HL-60 (cell line): ENCODE results near the gene PTPRM.

Experiments
- POLR2AphosphoS5 ChIP-seq: IDR thresholded peaks from 2 replicates; pipeline ENCODE4 v1.6.1; 2012; ENCODE audit warnings: low read depth
- REST ChIP-seq: IDR thresholded peaks from 2 replicates; pipeline ENCODE4 v1.6.1; 2012; ENCODE audit warnings: low read depth; ENCODE audit not compliant: insufficient replicate concordance
- SPI1 ChIP-seq: IDR thresholded peaks from 2 replicates; pipeline ENCODE4 v1.6.1; 2012; ENCODE audit warnings: low read depth, mild to moderate bottlenecking, borderline replicate concordance
- TF ChIP-seq, protein P1 (sequence below): IDR thresholded peaks from one replicate; pipeline ENCODE4 v1.5.1; 2011; ENCODE audit warnings: low read length, control low read depth, inconsistent platforms; ENCODE audit not compliant: insufficient read depth

DNA sequence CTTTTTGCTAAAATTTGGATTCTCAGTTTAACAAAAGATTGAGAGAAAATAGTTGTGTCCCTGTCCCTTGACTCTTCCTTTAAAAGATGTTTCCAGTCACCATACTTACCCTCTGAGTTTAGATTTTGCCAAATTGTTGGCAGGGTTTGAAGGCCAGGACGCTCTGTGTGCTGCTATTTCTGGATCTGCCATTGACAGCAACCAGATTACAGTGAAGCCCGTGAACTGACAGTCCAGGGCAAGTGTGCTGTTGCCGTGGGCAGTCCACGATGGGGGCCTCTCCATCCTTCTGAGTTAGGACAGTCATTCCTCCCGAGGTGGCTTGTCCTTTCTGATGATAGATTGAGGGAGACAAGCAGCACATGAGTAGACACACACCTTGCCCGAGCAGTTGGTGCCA lies 89.9 kb downstream of the PTPRM start:
- no peak for TF ChIP-seq SPI1
- no peak for TF ChIP-seq POLR2AphosphoS5
- TF ChIP-seq, protein P1, sequence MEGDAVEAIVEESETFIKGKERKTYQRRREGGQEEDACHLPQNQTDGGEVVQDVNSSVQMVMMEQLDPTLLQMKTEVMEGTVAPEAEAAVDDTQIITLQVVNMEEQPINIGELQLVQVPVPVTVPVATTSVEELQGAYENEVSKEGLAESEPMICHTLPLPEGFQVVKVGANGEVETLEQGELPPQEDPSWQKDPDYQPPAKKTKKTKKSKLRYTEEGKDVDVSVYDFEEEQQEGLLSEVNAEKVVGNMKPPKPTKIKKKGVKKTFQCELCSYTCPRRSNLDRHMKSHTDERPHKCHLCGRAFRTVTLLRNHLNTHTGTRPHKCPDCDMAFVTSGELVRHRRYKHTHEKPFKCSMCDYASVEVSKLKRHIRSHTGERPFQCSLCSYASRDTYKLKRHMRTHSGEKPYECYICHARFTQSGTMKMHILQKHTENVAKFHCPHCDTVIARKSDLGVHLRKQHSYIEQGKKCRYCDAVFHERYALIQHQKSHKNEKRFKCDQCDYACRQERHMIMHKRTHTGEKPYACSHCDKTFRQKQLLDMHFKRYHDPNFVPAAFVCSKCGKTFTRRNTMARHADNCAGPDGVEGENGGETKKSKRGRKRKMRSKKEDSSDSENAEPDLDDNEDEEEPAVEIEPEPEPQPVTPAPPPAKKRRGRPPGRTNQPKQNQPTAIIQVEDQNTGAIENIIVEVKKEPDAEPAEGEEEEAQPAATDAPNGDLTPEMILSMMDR, result no peak
- TF ChIP-seq REST, result no peak
